Transverse colon (tissue), 4 donors: ENCODE results near the gene UBFD1. TPM values are rescaled to one million over a fixed set of nuclear protein-coding genes. Genes with fewer than 3 reads are reported as not detected.
"Not testable (repeated sequence)": the region's sequence is repeated elsewhere in the genome, so short reads cannot be mapped to it uniquely, and the experiment has no call there.

Experiments used
- DNase-seq: peaks from one replicate; pipeline ENCODE4 v3.0.0-alpha.2; 2019
- H3K27ac ChIP-seq, 4 donors: fragments of 200-600 bp; sonication (generic); 2 replicates each; pipeline ENCODE4 v1.5.1; 2016 to 2018; ENCODE audit warnings: inconsistent platforms in 4 of 4
- H3K27me3 ChIP-seq: fragments of 200-600 bp; sonication (generic); 2 replicates; pipeline ENCODE4 v1.5.1; 2017; ENCODE audit warnings: inconsistent platforms
- H3K36me3 ChIP-seq, 4 donors: fragments of 200-600 bp; sonication (generic); 2 replicates each; pipeline ENCODE4 v1.5.1; 2017 to 2019; ENCODE audit warnings: inconsistent platforms in 4 of 4
- H3K4me1 ChIP-seq, 4 donors: fragments of 200-600 bp; sonication (generic); 2 replicates each; pipeline ENCODE4 v1.5.1; 2017 to 2020; ENCODE audit warnings: inconsistent platforms in 4 of 4
- H3K4me3 ChIP-seq, 4 donors: fragments of 200-600 bp; sonication (generic); 1 replicate in 1 of 4; 2 replicates in 3 of 4; pipeline versions ENCODE4 v1.5.1 to v1.6.1; 2017 to 2019; ENCODE audit warnings: inconsistent platforms in 4 of 4
- H3K9me3 ChIP-seq, 2 donors: fragments of 200-600 bp; sonication (generic); 2 replicates each; pipeline ENCODE4 v1.5.1; 2017 to 2019; ENCODE audit warnings: inconsistent platforms in 2 of 2
- CTCF ChIP-seq, 5 experiments: fragments of 200-600 bp in 3 of 5; fragments of 450-650 bp in 2 of 5; sonication (generic) in 3 of 5; IDR thresholded peaks; 1 replicate in 2 of 5; 2 replicates in 3 of 5; pipeline ENCODE4 v1.5.1; 2016 to 2017; ENCODE audit warnings: antibody characterized with exemption in 5 of 5, inconsistent platforms in 3 of 5, mild to moderate bottlenecking in 2 of 5, moderate library complexity in 1 of 5
- EP300 ChIP-seq: sonication (generic); formaldehyde crosslinking; IDR thresholded peaks from one replicate; pipeline ENCODE4 v1.6.1; 2017; ENCODE audit warnings: antibody characterized with exemption, low read depth
- POLR2A ChIP-seq: fragments of 450-650 bp; IDR thresholded peaks from one replicate; pipeline ENCODE4 v1.6.1; 2016; ENCODE audit warnings: antibody characterized with exemption, mild to moderate bottlenecking, moderate library complexity
- POLR2AphosphoS5 ChIP-seq, 3 donors: sonication (generic); formaldehyde crosslinking; IDR thresholded peaks; one replicate each; pipeline ENCODE4 v1.6.1; 2016; ENCODE audit warnings: antibody characterized with exemption in 3 of 3
- WGBS, 2 donors: methylation state at CpG; one replicate each; pipeline ENCODE4 v1.1.5; 2018; ENCODE audit warnings: low coverage in 1 of 2; 5-methylcytosine and 5-hydroxymethylcytosine counted together
- in situ Hi-C, 4 donors: fragments of 200-750 bp; cut with MboI; loops; one replicate each; pipeline versions ENCODE4 v1.15.0 to v1.15.1; 2017; ENCODE audit warnings: low sequenced_read_pairs in 3 of 4, low pct_ligation_motif_present in 1 of 4, low pct_unique_long_range_greater_than_20kb in 1 of 4
- intact Hi-C: fragments of 100-400 bp; cut with DNase I; formaldehyde crosslinking; loops from one replicate; pipeline ENCODE4 v1.15.1; 2023; ENCODE audit warnings: low total_unique reads
- total RNA-seq, 4 donors: library from RNA; depleted of rRNA; stranded (reverse); fragments of >200 nt; gene quantifications; one replicate each; pipeline ENCODE4 v1.1.0, GENCODE V29; 2016

UBFD1 gene
- total RNA-seq, 4 donors from 2014 or later, result 34.3 to 186 (median 80.6) TPM

GRCh38 chr16:23509782-23510163, 47.8 kb upstream of the UBFD1 start:
- intact Hi-C loops, result no loop called here
- peak overlapping the region; percentile 82 to 94 (median 91) for H3K27ac ChIP-seq
- TF ChIP-seq POLR2AphosphoS5 (IDR thresholded peaks at IDR 0.05), result no peak
- no peak for TF ChIP-seq CTCF (IDR thresholded peaks at IDR 0.05)
- no peak for TF ChIP-seq EP300
- 0% methylated on average over 7 to 9 of the region's 17 CpGs for WGBS, 2 donors
- H3K9me3 ChIP-seq, result no peaks in the 10 kb centered on the region
- DNase-seq, result no peak
- H3K36me3 ChIP-seq, result no peaks in the 10 kb centered on the region
- H3K4me1 ChIP-seq, result peaks cover 3 to 36% (median 22%) of the 10 kb centered on the region in 4 donors
- peak overlapping the region; percentile 56 to 100 (median 90) for H3K4me3 ChIP-seq
- H3K27me3 ChIP-seq, result no peaks in the 10 kb centered on the region
- in situ Hi-C loops, result no loop called here

GRCh38 chr16:23510164-23510914, 47.2 kb upstream of the UBFD1 start, which contains the start of gene GGA2:
Gene GGA2, minus strand, starts transcription at chr16:23510494. Its CDS starts 83 bp downstream, at chr16:23510411.
- in situ Hi-C loops, result no loop called here
- DNase-seq, result peak; percentile 88
- intact Hi-C loops, result no loop called here
- peak within 1 kb of the TSS; percentile 82 to 94 (median 91) for H3K27ac ChIP-seq
- TF ChIP-seq POLR2AphosphoS5 (IDR thresholded peaks at IDR 0.05) (peak; percentile 94 to 96 (median 95)), EP300 (no peak), POLR2A (peak; percentile 67), CTCF (IDR thresholded peaks at IDR 0.05) (no peak)
- H3K9me3 ChIP-seq, result no peaks in the 10 kb centered on the region
- H3K36me3 ChIP-seq, result no peaks in the 10 kb centered on the region
- no peaks in the 10 kb centered on the region for H3K27me3 ChIP-seq
- H3K4me3 ChIP-seq, result peak within 1 kb of the TSS; percentile 56 to 100 (median 90)
- peaks cover 0 to 30% (median 18%) of the 10 kb centered on the region in 4 donors for H3K4me1 ChIP-seq
- 0 to 1% methylated on average over 10 to 47 of the region's 71 CpGs for WGBS, 2 donors

- H3K4me1 ChIP-seq, result peaks cover 0 to 25% (median 14%) of the 10 kb centered on the region in 4 donors
- in situ Hi-C loops, DNase-seq, intact Hi-C loops, H3K9me3 ChIP-seq, H3K36me3 ChIP-seq, H3K27me3 ChIP-seq: not testable (repeated sequence)
- peak overlapping the region; percentile 82 to 94 (median 91) for H3K27ac ChIP-seq
- WGBS, 2 donors, result 63 to 87% methylated on average over 4 to 10 of the region's 10 CpGs
- peak overlapping the region in 3 of 4 donors; percentile 82 to 100 (median 97) for H3K4me3 ChIP-seq
Observed at GRCh38 chr16:23510915-23511270, 46.6 kb upstream of the UBFD1 start.

- in situ Hi-C loops, result no loop called here
- no peak for TF ChIP-seq POLR2A
- no peak for TF ChIP-seq CTCF (IDR thresholded peaks at IDR 0.05)
- TF ChIP-seq POLR2AphosphoS5 (IDR thresholded peaks at IDR 0.05), result no peak
- no peak for TF ChIP-seq EP300
- no peaks in the 10 kb centered on the region for H3K9me3 ChIP-seq
Observed at GRCh38 chr16:23511731-23512130, 45.8 kb upstream of the UBFD1 start.

More at GRCh38 chr16:23511731-23512130, 45.8 kb upstream of the UBFD1 start:
- WGBS, 2 donors, result 82 to 95% methylated on average over 6 to 7 of the region's 7 CpGs
- no peaks in the 10 kb centered on the region for H3K27me3 ChIP-seq
- H3K4me3 ChIP-seq, result no peak overlapping the region
- H3K27ac ChIP-seq, result no peak overlapping the region
- H3K36me3 ChIP-seq, result no peaks in the 10 kb centered on the region
- DNase-seq, result no peak
- H3K4me1 ChIP-seq, result peaks cover 0 to 23% (median 10%) of the 10 kb centered on the region in 4 donors
- intact Hi-C loops, result no loop called here
